HG03342 (cell line): ENCODE results near the gene ZFX.
"Not testable (repeated sequence)": the region's sequence is repeated elsewhere in the genome, so short reads cannot be mapped to it uniquely, and the experiment has no call there.

Experiments used
- ATAC-seq: cut with Tn5 transposase; IDR thresholded peaks from one replicate; pipeline ENCODE4 v1.9.1; 2021; ENCODE audit warnings: mild to moderate bottlenecking, moderate library complexity; ENCODE audit not compliant: unreplicated experiment

Gene ZFX

DNA sequence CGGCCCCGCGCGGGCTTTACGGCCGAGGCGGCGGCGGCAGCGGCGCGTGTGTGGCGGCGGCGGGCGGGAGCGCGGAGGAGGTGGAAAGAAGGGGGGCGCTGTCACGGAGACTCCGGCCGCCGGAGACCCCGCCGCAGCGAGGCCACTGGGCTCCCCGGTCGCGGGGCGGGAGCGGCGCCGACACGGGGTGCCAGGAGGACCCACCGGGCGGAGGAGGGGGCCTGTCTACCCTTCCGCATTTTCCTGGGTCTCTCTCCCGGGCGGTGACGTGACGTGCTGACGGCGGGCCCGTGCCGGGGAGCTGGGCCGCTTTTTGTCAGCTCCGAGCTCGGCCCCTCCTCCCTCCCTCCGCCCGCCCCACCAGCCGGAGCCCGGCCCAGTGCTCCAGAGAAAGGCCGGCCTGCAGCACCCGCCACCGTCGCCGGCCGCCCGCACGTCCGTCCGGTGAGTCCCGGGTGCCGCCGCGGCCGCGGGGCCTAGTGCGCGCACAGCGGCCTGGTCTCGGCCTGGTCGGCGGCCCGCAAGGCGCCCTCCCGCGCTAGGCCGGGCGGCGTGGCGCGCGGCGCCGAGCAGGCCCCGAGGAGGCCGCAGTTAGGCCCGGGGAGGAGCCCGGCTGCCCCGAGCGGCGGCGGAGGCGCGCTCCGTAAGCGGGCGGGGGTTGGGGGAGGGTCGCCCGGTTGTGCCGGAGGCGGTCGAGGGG is at the start of gene ZFX:
ZFX (plus strand) TSS at position 379 of the 700 bp plus-strand sequence. CDS start 23,014 bp downstream, outside the sequence.
- peak; percentile 41 for ATAC-seq

DNA sequence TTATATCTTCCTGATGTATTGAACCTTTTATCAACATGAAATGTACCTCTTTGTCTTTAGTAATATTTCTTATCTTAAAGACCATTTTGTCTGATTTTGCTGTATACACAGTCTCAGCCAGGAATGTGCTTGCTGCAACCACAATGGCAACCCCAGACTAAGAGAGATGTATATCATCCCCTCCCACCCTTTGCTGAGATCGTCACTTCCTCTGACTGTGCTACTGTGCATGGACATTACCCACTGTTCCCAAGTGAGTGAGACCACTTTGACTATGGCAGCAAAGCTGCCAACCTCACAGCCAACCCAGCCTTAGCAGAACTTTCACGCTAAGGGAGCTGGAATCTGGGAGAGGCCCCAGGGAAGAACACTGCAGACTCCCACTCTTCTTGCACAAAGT is 48.8 kb upstream of the ZFX start:
- ATAC-seq: no peak

DNA sequence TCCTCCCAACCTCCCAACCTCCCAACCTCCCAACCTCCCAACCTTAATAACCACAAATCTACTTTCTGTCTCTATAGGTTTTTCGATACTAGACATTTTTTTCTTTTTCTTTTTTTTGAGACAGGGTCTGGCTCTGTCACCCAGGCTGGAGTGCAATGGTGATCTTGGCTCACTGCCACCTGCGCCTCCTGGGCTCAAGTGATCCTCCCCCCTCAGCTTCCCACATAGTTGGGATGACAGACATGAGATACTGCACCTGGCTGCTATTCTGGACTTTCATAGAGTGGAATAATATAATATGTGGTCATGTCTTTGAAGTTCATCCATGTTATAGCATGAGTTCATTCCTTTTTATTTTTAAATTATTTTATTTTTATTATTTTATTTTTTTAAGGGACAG is 39.5 kb upstream of the ZFX start:
- ATAC-seq: no peak

DNA sequence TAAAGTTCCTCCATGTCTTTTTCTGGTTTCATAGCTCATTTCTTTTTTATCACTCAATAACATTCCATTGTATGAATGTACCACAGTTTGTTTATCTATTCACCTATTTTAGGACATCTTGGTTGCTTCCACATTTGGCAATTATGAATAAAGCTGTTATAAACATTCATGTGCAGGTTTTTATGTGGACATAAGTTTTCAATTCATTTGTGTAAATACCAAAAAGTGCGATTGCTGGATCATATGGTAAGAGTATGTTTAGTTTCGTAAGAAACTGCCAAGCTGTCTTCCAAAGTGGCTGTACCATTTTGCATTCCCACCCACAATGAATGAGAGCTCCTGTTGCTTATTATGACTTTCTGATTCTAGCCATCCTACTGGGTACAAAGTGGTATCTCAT is 36.3 kb upstream of the ZFX start:
- ATAC-seq: no peak

DNA sequence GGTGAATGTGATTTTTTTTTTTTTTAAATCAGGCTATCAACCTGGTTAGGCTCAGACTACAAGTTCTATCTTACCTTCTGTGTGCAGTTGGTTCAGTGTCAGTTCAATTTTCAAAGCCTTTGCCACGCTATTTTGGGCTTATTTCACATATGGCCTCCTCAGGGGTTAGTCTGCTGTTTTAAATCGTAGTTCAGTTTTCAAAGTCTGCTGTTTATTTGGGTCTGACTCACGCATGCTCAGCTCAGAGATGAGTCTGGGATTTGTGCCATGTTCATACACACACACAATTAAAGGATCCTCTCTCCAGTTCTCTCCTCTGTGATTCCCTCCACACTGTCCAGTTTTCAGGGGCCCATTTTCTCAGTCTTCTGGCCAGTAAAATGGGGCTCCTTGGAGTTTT is 32.3 kb upstream of the ZFX start:
- ATAC-seq: no peak

DNA sequence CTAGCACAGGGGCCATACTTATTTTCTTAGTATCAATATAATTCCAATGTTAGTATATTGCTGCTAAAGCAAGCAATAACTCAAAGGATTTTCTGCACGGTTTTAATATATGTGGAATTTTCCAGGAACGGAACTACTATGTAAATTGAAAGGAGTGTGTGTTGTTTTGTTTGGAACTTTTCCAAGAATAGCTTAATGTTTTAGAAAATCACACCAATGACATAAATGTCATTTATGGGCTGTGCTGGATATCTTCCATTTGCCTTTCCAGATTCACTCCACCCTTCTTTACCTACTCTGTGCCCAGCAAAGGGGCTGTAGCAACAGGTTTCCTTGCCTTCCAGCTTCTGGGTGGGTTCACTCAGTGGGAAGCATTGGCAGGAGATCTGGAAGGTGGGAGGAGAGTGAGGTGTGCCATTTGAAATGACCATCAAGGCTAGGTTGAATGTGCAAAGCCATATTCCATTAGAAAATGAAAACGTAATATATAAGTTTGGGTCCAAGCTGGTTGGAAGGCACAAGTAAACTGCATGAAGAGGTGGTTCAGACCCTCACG is 25.2 kb upstream of the ZFX start:
- ATAC-seq: no peak

DNA sequence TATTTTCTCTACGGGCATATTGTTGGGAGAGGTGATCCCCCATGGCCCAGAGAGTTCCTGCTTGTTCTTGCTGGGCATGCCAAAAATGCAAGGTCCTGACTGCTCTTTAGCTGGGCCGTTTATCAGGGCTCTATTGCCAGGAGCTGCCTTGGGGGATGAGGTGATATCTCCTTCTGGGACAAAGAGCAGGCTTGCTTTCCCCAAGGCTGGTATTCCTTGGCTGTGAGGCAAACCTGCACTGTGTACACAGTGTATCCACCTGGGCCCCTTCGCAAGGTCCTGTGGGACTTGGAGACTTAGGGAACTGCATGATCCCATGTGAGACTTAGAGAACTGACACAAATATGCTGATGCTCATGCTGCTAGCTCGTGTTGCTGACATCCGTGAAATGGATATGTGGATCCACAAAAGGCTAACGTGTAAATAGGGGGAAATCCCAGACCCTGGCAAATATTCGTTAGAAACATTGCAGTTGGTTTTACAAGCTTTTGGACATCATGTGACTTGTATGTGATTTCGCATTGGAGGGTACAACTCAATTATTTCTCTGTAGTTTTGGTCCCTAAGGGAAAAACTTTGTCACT is 24.4 kb upstream of the ZFX start:
- ATAC-seq: no peak

DNA sequence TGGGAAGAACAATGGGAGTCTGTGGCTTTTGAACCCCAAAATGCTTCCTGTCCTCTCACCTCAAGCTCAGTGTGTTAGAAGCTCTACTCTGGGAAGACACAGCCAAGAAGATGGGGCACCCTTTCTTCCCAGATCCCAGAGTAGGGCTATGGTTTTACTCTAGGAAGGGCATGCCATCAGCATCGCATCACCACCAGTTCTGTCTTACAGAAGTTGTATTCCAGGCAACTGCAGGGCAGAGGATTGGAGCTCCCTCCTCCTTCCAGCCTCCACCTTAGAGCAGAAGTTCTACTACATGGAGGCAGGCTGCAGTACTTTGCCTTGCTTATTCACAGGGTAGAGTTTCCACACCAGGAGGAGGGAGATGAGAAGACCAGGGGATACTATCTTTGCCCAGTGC is 18.1 kb upstream of the ZFX start:
- no peak for ATAC-seq

DNA sequence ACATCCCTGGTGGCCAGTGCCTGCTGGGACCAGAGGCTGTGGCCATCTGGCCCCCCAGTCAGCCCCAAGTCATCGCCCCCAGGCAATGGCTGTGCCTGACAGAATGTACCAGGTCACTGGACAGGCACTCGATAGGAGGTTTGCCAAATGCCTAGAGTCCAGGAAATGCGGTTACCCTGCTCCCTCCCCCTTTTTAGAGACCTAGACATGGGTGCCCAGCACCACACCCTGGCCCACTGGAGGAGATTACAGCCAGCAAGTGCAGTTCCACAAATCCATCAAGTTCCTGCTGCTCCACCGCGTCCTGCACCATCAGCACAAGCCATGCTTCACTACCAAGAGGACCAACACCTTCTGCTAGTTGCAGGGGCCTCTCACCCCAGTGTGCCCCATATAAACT is 16.2 kb upstream of the ZFX start:
- ATAC-seq: no peak

DNA sequence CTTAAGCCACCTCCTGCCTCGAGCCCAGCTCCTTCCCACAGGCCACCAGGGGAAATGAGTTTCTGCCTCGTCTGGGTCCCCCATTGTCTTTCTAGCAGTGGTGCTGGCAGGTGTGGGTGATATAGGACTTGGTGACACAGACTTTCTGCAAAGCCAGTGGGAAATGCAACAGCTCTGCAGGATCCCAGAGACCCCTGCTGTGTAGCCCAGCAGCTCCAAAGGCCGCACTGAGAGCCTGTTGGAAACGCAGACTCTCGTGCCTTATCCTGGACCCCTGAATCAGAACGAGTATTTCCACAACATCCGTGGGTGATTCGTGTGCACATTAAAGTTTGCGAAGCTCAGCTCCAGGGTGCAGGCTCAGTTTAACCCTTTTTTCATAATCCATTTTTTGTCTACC is 13.8 kb upstream of the ZFX start:
- not testable (repeated sequence) for ATAC-seq

DNA sequence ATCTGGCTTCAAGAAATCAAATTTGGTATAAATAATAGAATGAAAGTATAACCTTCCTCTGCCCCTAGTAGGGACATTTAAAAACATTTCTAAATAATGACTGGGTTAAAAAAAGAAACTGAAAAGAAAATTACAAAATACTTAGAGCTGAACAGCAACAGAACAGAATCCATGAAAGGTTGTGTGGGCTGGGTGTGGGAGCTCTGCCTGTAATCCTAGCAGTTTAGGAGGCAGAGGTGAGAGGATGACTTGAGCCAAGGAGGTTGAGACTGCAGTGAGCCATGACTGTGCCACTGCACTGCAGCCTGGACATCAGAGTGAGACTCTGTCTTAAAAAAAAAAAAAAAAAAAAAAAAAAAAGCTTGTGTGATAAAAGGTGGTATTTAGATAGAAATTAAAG is 12.3 kb upstream of the ZFX start:
- ATAC-seq: no peak

DNA sequence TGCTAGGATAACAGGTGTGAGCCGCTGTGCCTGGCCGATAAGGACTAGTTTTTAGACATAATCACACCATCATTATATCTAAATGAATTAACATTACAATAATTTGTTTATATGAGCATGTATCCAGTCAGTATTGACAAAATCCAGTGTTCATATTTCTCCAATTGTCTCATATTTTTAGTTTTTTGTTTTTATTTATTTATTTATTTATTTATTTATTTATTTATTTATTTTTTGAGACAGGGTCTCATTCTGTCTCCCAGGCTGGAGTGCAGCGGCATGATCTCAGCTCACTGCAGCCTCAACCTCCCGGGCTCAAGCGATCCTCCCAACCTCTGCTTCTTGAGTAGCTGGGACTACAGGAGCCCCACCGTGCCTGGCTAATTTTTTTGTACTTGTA is 5.5 kb upstream of the ZFX start:
- ATAC-seq: not testable (repeated sequence)

DNA sequence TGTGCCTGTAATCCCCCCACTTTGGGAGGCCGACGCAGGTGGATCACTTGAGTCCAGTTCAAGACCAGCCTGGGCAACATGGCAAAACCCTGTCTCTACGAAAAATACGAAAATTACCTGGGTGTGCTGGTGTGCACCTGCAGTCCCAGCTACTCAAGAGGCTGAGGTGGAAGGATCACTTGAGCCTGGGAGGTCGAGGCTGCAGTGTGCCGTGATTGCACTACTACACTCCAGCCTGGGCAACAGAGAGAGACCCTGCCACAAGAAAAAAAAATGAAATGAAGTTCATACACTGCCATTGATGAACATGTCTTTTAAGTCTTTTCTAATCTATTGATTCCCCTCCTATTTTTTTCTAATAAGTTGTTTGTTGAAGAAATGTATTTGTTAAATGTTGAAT is 5.0 kb upstream of the ZFX start:
- ATAC-seq: no peak

DNA sequence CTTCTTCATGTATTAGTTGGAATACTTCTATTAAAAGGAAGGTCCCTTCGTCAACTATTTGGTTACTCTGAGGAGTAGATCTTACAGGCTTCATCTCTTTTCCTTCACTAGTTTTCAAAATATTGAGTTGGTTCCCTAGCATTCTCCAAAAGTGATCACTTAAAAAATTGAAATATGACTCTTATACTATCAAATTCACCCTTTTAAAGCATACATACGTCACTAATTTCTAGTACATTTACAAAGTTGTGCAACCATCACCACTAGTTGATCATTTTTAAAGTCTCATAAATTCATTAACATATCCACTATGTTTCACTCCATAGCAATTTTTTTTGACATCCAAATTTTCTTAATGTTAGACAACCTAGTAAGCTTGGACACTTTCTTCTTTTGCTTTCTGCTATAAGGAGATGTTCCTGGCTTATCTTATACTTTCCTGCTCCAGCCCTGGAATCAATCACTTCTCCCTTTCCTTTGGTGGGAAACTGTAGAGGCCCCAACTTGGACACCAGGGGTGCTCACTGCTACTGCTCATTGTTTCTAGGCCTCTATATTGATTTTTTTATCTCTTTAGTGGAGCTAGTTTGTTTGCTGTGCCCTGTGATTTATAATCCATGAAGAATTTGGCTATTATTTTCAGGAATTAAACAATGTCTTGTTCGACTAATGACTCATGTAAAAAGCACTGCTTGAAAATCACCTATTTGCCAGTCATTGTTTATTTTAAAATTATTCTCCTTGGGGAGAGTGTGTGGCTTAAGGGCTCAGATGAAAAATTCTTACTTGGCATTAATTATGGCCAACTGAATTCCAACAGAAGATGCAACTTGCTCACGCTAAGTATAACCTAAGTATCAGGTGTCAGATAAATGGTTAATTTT is 4.0 kb upstream of the ZFX start:
- ATAC-seq: no peak

DNA sequence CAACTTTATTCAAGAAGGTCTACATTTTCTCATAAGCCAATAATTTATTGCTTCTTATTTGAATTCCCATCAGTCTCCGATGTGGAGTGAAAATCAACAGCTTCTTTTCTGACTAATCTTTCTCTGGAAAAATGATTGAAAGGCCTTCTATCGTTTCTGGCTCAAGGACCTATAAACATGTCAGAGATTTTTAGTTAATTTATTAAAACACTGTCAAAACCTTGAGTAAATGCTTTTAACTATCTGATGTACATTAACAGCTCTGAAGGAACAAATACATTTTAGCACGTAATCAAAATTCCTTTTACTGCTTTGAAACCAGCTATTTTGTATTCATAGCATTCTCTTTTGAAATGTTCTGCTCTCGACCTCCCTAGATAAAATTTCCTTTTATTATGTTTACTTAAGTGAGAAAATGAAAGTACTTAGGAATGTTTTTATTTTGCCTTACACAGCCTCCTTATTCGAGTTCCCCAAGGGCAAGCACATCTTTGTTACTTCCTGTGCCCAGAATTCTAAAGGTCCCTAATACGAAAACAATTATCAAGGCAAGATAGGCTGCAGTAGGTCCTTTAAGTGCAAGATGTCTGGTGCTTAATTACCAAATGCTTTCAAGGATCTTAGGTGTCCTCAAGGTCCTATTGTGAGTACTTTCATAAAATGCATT is 3.1 kb upstream of the ZFX start:
- ATAC-seq: no peak

DNA sequence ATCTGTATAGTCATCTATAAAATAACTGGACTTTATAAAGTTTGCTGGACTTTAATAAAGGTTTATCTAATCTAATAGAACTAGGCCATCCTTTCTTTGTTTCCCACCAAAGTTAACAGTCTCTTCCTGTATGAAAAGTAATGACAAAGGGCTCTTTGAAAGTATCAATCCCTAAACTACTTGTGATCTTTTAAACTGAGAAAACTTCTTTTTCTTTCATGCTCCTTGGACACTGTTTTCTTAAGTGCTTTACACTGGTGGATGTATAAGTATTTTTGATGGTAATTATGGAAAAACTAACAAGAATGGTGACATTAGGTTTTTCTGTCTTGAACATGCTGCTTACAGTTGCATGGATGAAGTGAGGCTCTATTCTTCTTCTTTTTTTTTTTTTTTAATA is 2.4 kb upstream of the ZFX start:
- ATAC-seq: no peak

DNA sequence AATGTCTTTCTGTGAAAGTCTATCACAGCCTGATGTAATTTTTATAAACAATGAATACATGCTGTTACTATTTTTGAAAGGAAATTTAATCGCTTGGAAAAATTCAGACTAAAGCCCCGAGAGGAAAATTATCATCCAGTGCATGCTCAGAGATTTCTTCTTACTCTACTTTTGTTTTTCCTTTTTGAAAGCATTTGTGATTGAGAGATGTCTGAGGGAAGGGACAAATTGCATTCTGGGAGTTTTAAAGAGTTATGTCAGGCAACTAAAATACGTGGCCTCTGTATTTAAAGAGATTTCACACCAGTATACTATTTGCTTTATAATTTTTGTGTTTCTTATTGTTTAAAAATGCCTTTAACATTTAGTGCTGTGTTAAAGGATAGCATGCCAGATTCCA is 1.4 kb upstream of the ZFX start:
- ATAC-seq: no peak

DNA sequence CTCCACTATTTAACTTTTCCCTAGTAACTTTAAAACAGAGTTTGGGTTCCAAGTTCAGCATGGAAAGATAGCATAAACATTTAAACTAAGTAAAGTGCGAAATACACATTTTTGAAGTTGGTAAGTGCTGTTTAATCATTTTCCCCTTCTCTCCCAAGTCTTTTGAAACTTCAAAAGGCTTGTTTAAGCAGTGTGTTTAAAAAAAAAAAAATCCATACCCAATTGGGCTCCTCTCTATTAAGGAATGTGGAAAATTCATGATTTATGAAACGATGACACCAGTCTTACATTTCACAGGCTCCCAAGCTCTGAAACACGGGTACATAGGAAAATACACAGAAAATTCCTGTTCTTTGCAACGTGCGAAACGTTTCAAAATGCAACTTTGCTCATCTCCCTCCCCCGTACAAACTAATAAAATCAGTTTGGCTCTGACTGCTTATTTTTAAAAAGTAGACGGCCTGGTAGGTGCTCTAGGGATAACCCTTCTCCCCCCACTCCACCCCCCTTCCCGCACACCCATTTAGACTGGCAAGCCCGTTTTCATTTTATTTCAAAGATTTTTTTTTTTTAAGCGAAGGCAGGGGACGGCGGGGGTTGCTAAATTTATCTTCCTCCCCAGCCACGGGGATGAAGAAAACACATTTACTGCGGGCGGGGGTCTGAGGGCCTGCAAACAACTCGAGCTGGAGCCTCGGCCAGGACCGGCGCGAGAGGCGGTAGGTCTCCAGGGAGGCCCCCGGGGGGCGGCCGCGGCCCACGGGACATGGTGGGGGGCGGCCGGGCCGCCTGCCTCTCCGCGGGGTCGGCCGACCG is 786 bp upstream of the ZFX start:
- no peak for ATAC-seq

DNA sequence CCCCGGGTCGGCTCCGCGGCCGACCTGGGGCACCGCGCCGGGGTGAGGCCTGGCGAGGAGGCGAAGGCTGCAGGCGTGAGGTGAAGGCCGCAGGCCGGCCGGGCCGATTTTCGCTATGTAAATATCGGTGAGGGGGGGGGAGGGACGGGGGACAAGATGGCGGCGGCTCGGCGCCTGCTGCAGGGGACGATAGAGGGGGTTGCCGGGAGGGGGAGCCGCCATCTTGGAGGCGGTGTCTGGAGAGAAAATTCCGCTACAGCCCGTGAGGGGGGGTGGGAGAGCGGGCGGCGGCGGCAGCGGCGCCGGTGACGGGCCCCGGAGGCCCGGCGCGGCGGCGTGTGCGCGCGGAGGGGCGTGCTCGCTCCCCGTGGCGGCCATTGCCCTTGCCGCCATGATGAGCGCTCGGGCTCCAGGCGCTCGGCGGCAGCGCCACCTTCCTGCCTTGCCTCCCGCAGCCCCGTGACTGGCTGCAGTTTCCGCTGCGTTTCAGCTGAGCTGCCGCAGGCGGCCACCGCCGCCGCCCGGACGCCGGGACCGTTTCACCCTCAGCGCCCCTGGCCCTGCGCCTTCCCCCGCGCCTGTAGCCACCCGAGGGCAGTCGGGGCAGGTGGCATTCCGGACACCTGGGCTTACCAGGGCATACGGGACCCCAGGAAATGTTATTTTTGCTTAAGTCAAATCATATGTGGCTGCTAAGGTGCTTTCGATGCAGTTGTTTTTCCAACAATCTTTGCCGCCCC is 692 bp downstream of the ZFX start:
- ATAC-seq: peak; percentile 70

DNA sequence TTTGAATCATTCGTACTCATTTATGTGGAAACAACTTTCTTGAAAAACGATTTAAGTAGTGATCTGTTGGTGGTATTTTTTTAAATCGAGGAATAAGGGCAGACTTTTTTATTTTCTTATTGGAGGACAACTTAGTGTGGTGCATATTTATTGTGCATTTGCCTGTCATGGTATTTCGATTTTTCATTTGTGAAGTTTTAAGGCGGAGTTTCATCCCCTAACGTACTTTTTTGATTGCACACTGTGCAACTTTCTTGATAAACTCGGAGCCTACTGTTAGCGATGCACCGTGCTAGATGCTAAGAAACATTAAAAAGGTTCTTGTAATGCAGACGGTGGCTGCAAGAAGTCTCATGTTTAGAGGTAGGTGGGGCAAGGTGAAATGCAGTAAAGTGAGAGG is 1.4 kb downstream of the ZFX start:
- ATAC-seq: no peak
